Lung (tissue), 12 donors: Measurements from ENCODE around the gene LCE6A. TPM values are rescaled to one million over a fixed set of nuclear protein-coding genes. Genes with fewer than 3 reads are reported as not detected.

Source experiments
- ATAC-seq: fragments of 200-7000 bp; cut with Tn5 transposase; one replicate; pipeline ENCODE4 v1.9.1; 2020; ENCODE audit warnings: moderate number of reproducible peaks; ENCODE audit not compliant: insufficient read depth, low FRiP score
- DNase-seq, 3 donors: peaks; one replicate each; pipeline ENCODE4 v3.0.0-alpha.2; 2013 to 2017
- H3K27ac ChIP-seq, 2 donors: one replicate each; pipeline ENCODE4 v1.5.1; 2013; ENCODE audit warnings: mild to moderate bottlenecking in 2 of 2, moderate library complexity in 2 of 2, control low read depth in 1 of 2, inconsistent platforms in 1 of 2, low read depth in 1 of 2, low read length in 1 of 2
- H3K27me3 ChIP-seq, 3 donors: one replicate each; pipeline ENCODE4 v1.5.1; 2013; ENCODE audit warnings: low read length in 2 of 3; ENCODE audit not compliant: control insufficient read depth in 3 of 3, insufficient read depth in 3 of 3
- H3K36me3 ChIP-seq, 4 donors: one replicate each; pipeline ENCODE4 v1.5.1; 2013; ENCODE audit warnings: low read length in 4 of 4, mild to moderate bottlenecking in 1 of 4, moderate library complexity in 1 of 4; ENCODE audit not compliant: control insufficient read depth in 4 of 4, insufficient read depth in 4 of 4
- H3K4me1 ChIP-seq, 5 donors: one replicate each; pipeline ENCODE4 v1.5.1; 2013; ENCODE audit warnings: low read length in 5 of 5, mild to moderate bottlenecking in 2 of 5, moderate library complexity in 1 of 5; ENCODE audit not compliant: control insufficient read depth in 5 of 5, insufficient read depth in 5 of 5
- H3K4me3 ChIP-seq: one replicate; pipeline ENCODE4 v1.5.1; 2013; ENCODE audit warnings: mild to moderate bottlenecking, control low read depth, moderate library complexity
- H3K9ac ChIP-seq, 2 donors: one replicate each; pipeline ENCODE4 v1.5.1; 2013; ENCODE audit warnings: low read length in 2 of 2, control low read depth in 1 of 2; ENCODE audit not compliant: insufficient read depth in 1 of 2
- H3K9me3 ChIP-seq, 4 donors: one replicate each; pipeline ENCODE4 v1.5.1; 2013; ENCODE audit warnings: low read length in 3 of 4, mild to moderate bottlenecking in 1 of 4, moderate library complexity in 1 of 4; ENCODE audit not compliant: control insufficient read depth in 4 of 4, insufficient read depth in 3 of 4
- WGBS, 2 donors: extraction: QIAGEN DNeasy Blood & Tissue Kit; methylation state at CpG; one replicate each; pipeline ENCODE4 v1.1.7; 2013; 5-methylcytosine and 5-hydroxymethylcytosine counted together
- polyA plus RNA-seq, 2 donors: library from polyadenylated mRNA; stranded (reverse); fragments of 200-250 nt; gene quantifications; one replicate each; pipeline ENCODE4 v1.2.1, GENCODE V29; 2013
- total RNA-seq, 2 donors: library from RNA; depleted of rRNA in 1 of 2; stranded (reverse); fragments of >200 nt in 1 of 2; gene quantifications; one replicate each; pipeline ENCODE4 v1.2.1, GENCODE V29; 2014 to 2021
- TF ChIP-seq, protein P1 (sequence below): IDR thresholded peaks from 2 replicates; pipeline ENCODE4 v1.5.1; 2012; ENCODE audit warnings: mild to moderate bottlenecking; ENCODE audit errors: control extremely low read depth, extremely low read depth
- donor health status: control.
- donor health status: control.
- donor health status: Bipolar disorder and iron deficiency.
- donor health status: healthy.
- donor health status: DM: yes; HTN: yes; CAD: no.

The LCE6A gene
- total and polyA plus RNA-seq, 4 donors, result not detected

GRCh38 chr1:152879559-152880198 lies 37.0 kb downstream of the LCE6A start:
- TF ChIP-seq, protein P1, sequence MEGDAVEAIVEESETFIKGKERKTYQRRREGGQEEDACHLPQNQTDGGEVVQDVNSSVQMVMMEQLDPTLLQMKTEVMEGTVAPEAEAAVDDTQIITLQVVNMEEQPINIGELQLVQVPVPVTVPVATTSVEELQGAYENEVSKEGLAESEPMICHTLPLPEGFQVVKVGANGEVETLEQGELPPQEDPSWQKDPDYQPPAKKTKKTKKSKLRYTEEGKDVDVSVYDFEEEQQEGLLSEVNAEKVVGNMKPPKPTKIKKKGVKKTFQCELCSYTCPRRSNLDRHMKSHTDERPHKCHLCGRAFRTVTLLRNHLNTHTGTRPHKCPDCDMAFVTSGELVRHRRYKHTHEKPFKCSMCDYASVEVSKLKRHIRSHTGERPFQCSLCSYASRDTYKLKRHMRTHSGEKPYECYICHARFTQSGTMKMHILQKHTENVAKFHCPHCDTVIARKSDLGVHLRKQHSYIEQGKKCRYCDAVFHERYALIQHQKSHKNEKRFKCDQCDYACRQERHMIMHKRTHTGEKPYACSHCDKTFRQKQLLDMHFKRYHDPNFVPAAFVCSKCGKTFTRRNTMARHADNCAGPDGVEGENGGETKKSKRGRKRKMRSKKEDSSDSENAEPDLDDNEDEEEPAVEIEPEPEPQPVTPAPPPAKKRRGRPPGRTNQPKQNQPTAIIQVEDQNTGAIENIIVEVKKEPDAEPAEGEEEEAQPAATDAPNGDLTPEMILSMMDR, result no peak

DNA sequence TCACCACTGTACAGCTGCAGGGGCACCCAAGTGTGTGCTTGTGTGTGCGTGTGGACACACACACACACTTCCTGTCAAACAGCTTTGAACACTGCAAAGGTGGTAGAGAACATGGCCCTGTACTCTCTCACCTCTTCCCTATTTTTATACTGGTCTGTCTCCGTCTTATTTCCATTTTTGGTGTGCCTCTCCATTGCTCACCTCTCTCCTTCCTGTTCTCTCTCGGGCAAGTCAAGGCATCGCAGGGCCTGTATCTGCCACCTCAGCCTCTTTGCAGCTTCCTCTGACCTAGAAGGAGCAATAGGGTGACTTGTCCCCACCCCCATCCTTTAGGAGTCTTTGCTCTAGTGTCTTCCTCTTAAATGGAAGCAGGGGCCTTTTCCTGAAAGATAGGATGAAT lies 37.7 kb downstream of the LCE6A start:
- no peak for DNase-seq
- H3K4me3 ChIP-seq, result no peak overlapping the region
- no peaks in the 10 kb centered on the region for H3K4me1 ChIP-seq
- H3K27ac ChIP-seq, result no peak overlapping the region
- no peak overlapping the region for H3K9ac ChIP-seq
- no peaks in the 10 kb centered on the region for H3K36me3 ChIP-seq
- ATAC-seq, result no peak
- TF ChIP-seq, protein P1, result no peak
- H3K9me3 ChIP-seq, result peaks cover 0 to 4% (median 2%) of the 10 kb centered on the region in 4 donors
- whole genome bisulfite sequencing, 2 donors, result 72 to 81% methylated on average over 4 of the region's 4 CpGs
- H3K27me3 ChIP-seq, result no peaks in the 10 kb centered on the region

More at GRCh38 chr1:152879559-152880198, 37.0 kb downstream of the LCE6A start:
- Histone ChIP-seq H3K27me3 (no peaks in the 10 kb centered on the region), H3K9ac (no peak overlapping the region), H3K4me1 (no peaks in the 10 kb centered on the region), H3K4me3 (no peak overlapping the region), H3K36me3 (no peaks in the 10 kb centered on the region), H3K27ac (no peak overlapping the region), H3K9me3 (peaks cover 0 to 6% (median 2%) of the 10 kb centered on the region in 4 donors)
- DNase-seq (no peak), ATAC-seq (no peak)

- no peak overlapping the region for H3K27ac ChIP-seq
- no peak for ATAC-seq
- TF ChIP-seq, protein P1, result no peak
- H3K9ac ChIP-seq, result no peak overlapping the region
- no peak overlapping the region for H3K4me3 ChIP-seq
- peaks cover 0 to 4% (median 2%) of the 10 kb centered on the region in 4 donors for H3K9me3 ChIP-seq
- H3K4me1 ChIP-seq, result no peaks in the 10 kb centered on the region
- H3K36me3 ChIP-seq, result no peaks in the 10 kb centered on the region
- no peaks in the 10 kb centered on the region for H3K27me3 ChIP-seq
- WGBS, 2 donors, result 77% methylated on average over 5 of the region's 5 CpGs
- DNase-seq, result no peak
Observed at GRCh38 chr1:152880907-152881306, 38.3 kb downstream of the LCE6A start.

DNA sequence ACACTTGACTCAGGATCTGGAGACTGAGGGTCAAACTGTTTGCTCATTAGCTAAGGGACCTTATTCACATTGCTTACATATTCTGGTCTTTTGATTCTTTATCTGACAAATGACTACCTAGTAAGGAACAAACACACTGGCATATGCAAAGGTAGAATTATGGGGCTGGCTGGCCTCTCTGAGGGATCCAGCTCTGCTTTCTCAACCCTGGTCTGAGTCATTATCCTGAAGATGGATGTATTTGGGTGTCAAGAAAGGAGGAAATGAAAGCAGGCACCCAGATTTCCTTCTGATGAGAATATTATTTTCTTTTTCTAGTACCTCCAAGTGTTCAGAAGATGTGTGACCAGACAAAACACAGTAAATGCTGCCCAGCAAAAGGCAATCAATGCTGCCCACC lies 41.4 kb downstream of the LCE6A start:
- TF ChIP-seq, protein P1, result no peak
- Histone ChIP-seq H3K36me3 (no peaks in the 10 kb centered on the region), H3K27ac (no peak overlapping the region), H3K27me3 (no peaks in the 10 kb centered on the region), H3K9ac (no peak overlapping the region), H3K9me3 (peaks cover 0 to 4% (median 0%) of the 10 kb centered on the region in 4 donors), H3K4me3 (no peak overlapping the region), H3K4me1 (no peaks in the 10 kb centered on the region)
- no peak for DNase-seq
- ATAC-seq, result no peak
